Astrocyte of the hippocampus (primary cell): ENCODE results near the gene GABBR2.

Experiments used
- DNase-seq: peaks from one replicate; pipeline ENCODE4 v3.0.0; 2011; ENCODE audit warnings: low read depth, low spot score

GABBR2 gene

GRCh38 chr9:98370976-98371315, 337.8 kb downstream of the GABBR2 start:
- no peak for DNase-seq

DNA sequence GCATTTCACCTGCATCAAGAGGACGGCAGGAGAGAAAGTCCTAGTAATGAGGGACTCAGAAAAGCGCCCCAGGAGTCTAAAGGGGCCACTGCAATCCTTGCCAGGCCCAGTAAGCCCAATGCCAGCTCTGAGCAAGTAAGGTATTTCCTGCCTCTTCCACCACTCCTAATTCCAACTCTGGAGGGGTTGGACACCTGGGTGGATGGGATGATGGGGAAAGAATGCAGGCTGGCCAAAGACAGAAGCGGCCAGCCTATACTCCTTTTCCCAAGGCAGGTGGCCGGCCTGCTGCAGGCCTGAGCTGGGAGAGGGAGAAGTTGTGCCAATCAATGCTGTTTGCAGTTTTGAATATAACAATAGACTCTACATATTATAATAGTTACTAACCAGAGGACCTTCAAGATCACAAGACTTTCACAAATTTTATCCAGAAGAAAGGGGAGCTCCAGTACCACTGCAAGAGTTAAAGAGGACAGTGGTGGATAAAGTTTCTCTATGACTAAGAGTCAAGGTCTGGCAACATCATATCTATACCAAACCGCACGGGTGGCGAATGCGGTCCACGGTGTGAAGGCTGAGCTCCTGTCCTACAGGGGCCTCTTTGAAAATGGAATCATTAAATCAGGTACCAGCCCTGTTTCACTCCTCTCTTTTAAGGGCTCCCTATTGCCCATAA, 338.3 kb downstream of the GABBR2 start:
- no peak for DNase-seq

DNA sequence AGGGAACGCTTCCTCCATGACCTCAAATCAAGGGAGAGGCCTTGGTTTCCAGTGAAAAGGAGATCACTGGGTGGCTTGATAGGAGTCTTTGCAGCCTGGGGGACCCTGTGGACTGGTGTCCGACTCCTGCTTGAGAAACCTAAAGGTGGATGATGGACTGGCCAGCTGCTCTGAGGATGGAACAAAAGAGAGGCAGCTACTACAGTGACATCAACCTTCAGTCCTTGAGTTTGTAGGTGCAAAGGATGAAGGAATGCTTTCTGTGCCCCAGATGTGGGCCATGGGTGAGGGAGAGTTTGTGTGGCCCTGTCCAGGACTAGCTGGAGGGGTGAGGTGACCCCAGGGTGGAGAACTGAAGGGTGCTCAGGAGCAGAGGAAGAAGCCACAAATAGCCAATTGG, 338.8 kb downstream of the GABBR2 start:
- DNase-seq, result no peak

DNA sequence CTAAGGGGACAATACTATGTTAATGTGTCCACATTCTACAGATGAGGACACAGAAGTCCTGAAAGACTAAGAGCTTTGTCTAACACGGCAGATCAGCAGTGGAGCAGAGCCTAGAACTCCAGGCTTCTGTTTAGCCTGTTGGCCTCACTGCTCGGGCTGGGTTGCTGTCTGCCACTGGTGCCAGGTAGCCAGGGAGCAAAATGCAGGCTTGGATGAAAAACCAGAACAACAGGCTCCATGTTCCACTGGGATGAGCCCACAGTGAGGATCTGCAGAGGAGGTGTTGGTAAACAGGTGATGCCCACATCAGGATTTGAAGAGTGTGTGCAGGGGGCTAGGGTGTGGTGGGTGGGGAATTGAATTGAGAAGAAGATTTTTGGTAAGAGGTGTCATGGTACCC, 339.3 kb downstream of the GABBR2 start:
- no peak for DNase-seq

GRCh38 chr9:98369066-98369425, 339.7 kb downstream of the GABBR2 start:
- no peak for DNase-seq

DNA sequence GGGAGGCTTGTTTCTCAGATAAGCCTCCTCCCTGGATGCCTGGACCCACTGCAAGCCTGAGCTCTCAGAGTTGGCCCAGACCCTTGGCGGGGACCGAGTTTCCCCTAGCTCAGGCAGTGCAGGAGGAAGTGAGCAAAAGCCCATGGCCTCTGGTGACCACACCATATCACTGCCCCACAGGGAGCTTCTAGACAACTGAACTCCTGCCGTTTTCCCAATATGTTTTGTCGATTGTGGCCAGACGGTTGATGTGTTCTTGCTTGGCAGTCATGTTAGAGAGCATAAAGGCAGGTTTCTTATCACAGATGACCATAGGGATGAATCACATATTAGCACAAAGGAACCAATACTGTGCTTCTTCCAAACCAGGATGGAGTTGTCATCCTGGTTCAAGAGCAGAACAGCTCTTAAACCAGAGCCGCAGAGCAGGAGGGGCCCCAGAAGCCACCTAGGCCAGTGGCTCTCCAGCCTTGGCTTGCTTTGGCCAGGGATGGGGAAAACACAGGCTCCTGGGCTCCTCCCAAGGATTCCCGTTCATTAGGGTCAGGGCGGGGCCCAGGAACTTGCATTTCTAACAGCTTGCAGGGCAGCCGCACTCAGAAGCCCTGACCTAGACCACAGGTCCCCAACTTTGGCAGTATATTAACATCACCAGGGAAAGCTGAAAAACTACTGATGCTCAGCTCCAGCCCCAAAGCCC, 340.2 kb downstream of the GABBR2 start:
- no peak for DNase-seq

DNA sequence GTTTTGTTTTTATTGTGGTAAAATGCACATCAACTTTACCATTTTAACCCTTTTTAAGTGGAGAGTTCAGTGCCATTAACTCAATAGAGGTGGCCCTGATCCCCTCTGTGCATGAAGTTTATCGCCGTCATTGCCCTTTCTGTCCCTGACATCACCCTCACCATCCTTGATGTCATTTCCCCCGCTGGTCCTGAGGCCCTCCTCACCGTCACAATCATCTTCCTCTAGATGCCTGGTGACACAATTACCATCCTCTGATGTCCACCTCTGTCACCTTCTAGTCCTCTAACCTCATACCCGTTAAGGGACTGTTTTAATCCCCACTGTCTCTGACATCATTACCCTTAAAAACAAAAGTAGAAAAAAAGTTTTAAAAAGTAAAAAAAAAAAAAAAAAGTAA, 340.8 kb downstream of the GABBR2 start:
- no peak for DNase-seq

GRCh38 chr9:98367371-98367900, 341.3 kb downstream of the GABBR2 start:
- DNase-seq, result no peak

DNA sequence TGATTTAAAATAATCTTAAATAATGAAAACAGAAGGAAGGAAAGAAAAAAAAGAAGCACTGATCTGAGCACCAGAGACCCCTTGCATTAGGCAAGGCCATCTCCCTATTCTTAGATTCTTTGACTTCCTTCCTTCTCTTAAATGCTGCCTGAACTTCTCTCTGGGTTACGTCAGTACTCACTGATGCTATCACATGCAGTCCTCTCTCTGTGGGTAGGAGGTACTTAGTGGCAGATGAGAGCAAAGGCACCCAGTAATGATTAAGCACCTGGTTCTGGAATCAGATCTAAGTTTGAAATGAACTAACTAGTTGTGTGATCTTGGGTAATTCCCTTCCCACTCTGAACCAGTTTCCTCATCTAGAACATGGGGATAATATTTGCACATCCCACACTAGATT, 343.0 kb downstream of the GABBR2 start:
- no peak for DNase-seq

DNA sequence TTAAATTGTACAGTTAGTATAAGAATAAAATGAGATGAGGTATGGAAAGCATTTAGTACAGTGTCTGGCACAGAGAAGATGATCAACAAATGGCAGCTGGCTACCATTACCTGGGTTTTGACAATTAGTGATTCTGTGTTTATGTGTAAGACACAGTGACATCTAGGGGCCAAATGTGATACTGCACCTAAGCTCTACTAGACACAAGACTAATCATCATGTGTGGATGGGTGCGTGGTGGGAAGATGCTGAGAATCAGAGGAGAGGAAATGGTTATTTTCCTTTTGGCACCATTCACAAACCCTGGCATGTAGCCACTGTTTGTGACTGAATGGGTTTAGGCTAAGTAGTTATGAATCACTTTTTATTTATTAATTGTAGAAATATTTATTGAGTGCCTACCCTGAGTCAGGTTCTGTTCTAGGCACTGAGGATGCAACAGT, 343.5 kb downstream of the GABBR2 start:
- DNase-seq, result peak; percentile 16

DNA sequence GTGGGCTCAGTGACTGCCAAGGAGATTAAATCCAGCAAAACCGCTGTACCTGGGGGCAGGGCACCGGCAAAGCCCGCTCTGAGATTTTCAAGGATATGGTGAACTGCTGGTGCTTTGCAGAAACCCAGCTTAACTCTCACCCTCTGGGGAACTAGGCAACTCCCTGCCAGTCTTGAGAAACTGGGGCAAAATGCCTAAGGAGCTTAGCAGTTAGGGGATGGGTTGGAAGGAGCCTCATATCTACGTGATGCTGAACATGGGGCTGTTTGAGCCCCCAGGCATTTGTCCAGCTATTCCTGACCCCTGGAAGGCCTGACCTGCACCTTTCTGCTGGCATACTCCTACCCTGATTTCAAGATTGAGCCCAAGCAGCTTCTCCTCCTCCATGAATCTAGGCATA, 344.6 kb downstream of the GABBR2 start:
- no peak for DNase-seq

DNA sequence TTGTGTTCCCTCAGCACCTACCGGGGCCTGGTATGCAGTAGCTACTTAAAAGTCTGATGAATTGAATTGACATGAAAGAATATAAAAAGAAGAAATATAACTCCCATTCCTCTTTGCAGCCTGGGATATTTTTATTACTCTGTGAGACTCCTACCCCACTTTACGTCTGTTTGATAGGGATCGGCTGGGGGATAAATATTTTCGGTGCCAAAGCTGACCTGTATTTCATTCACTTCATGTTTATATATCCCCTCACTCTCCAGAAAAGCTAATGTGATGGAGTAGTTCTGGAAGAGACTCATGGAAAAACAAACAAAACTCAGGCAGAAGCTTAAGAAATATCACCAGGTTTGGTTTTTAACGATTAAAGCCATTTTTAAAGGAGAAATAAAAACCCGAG, 345.1 kb downstream of the GABBR2 start:
- DNase-seq, result no peak

- no peak for DNase-seq
Measured at GRCh38 chr9:98362624-98363252, 346.0 kb downstream of the GABBR2 start.

DNA sequence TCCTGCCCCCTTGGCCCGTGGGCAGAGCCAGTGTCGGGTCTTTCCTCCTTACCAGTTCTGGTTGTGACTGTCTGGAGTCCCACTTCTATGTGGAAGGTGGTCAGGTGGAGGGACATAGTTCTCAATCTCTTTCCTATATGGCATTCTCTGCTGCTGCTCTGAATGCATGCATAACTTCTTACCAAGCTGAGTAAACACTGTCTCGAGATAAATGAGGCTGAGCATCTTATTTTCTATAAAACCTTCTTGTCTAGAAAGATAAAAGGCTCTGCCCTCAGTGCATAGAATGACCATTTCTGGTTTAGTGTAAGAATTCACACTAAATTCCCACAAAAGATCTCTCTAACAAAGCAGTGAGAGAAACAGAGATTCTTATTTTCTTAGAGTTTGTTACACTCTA, 347.1 kb downstream of the GABBR2 start:
- DNase-seq, result no peak

- DNase-seq, result no peak
Measured at GRCh38 chr9:98360176-98360708, 348.5 kb downstream of the GABBR2 start.

DNA sequence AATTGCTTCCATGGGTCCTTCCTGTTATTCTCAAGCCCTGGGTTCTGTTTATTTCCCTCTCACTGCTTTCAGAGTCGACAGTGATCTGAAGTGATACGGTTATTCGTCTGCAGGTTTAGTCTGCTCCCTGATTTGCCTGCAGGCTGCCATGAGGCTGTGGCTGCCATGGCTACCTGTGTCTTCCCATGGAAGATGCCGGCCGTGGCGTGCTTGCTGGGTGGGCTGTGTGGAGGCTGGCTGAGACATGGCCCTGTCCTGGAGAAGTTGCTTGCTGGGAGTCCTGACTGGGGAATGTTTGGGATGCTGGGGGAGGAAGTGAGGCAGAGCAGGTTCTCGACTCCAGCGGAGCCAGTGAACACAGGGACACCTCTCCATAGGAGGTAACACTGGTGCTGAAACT, 349.2 kb downstream of the GABBR2 start:
- DNase-seq, result no peak

- peak; percentile 56 for DNase-seq
Measured at GRCh38 chr9:98357921-98358535, 350.7 kb downstream of the GABBR2 start.

DNA sequence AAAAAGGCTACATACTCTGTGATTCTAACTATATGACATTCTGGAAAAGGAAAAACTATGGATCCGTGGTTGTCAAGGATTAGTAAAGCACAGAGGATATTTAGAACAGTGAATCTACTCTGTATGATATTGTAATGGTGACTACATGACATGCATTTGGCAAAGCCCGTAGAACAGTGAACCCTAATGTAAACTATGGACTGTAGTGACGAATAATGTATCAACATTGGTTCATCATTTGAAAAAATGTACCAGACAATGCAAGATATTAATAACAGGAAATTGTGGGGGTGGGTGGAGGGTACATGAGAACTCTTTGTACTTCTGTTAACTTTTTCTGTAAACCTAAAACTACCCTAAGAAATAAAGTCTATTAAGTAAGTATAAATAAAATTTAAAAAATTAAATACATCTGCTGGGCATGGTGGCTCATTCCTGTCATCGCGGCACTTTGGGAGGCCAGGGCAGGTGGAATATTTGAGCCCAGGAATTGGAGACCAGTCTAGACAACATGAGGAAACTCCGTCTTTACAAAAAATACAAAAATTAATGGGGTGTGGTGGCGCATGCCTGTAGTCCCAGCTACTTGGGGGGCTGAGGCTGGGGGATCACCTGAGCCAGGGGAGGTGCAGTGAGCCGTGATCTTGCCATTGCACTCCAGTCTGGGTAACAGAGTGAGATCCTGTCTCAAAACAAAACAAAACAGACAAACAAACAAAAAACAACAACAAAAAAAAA, 351.6 kb downstream of the GABBR2 start:
- DNase-seq, result no peak

DNA sequence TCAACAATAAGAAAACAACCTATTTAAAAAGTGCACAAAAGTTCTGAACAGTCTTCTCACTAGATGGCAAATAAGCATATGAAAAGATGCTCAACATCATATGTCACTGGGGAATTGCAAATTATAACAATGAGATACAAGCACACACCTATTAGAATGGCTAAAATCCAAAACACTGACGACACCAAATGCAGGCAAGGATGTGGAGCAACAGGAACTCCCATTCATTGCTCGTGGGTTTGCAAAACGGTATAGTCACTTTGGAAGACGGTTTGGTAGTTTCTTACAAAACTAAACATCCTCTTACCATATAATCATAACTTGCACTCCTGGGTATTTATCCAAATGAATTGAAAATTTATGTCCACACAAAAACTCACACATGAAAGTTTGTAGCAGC, 352.4 kb downstream of the GABBR2 start:
- no peak for DNase-seq

- no peak for DNase-seq
Measured at GRCh38 chr9:98351370-98351769, 357.4 kb downstream of the GABBR2 start.

GRCh38 chr9:98347642-98348041, 361.1 kb downstream of the GABBR2 start:
- DNase-seq, result no peak

GRCh38 chr9:98345011-98345410, 363.7 kb downstream of the GABBR2 start:
- DNase-seq, result no peak
